Neural cell (in vitro differentiated cells): ENCODE data around the gene GZMM.

Experiments used
- CTCF ChIP-seq: fragments of 450-650 bp; IDR thresholded peaks from 2 replicates; pipeline ENCODE4 v1.5.1; 2014; ENCODE audit warnings: antibody characterized with exemption, mild to moderate bottlenecking, moderate library complexity; ENCODE audit not compliant: poor library complexity, severe bottlenecking
- EZH2 ChIP-seq: fragments of 200-600, 300-800 bp; shearing (Covaris generic), sonication (generic); IDR thresholded peaks from 2 replicates; pipeline ENCODE4 v1.6.1; 2014; ENCODE audit warnings: antibody characterized with exemption, low read length, borderline replicate concordance, mild to moderate bottlenecking; ENCODE audit not compliant: insufficient read depth, poor library complexity, severe bottlenecking
- POLR2AphosphoS5 ChIP-seq: IDR thresholded peaks from 2 replicates; pipeline ENCODE4 v1.6.1; 2012
- REST ChIP-seq: IDR thresholded peaks from 2 replicates; pipeline ENCODE4 v1.6.1; 2012; ENCODE audit warnings: borderline replicate concordance

- TF ChIP-seq REST (no peak), EZH2 (no peak), CTCF (no peak), POLR2AphosphoS5 (no peak)
Observed at GRCh38 chr19:576768-577438, 33.0 kb downstream of the GZMM start.
